K562 (cell line): ENCODE results near the gene IL13. TPM values are rescaled to one million over a fixed set of nuclear protein-coding genes. Genes with fewer than 3 reads are reported as not detected.

ENCODE experiments used
- ATAC-seq: fragments of 200-7000 bp; cut with Tn5 transposase; 3 replicates; pipeline ENCODE4 v1.9.1; 2020; ENCODE audit warnings: moderate library complexity
- BruUV-seq: library from RNA; stranded (reverse); fragments of 400-500 nt; replicated peaks from 2 replicates; lab custom pipeline; 2021; lab: Mats Ljungman, UMichigan
- CTCF ChIA-PET: fragments of 300-600 bp; formaldehyde crosslinking; extraction: SDS; loops from one replicate; lab custom pipeline; 2021; ENCODE audit warnings: low intra/inter-chr PET ratio; lab: Yijun Ruan, JAX
- POLR2A ChIA-PET: fragments of 300-600, 350-650 bp; sonication (Branson Sonifier 250); formaldehyde crosslinking; extraction: SDS; loops from one replicate; lab custom pipeline; 2021; ENCODE audit warnings: antibody characterized with exemption, inconsistent platforms; lab: Yijun Ruan, JAX
- DNase-seq, 4 experiments: peaks; one replicate each; pipeline versions ENCODE4 v3.0.0 to v3.0.0-alpha.2; 2011 to 2018; ENCODE audit warnings: low spot score in 3 of 4, mixed read lengths in 3 of 4; ENCODE audit errors: extremely low read depth in 1 of 4
- FAIRE-seq: peaks from 2 replicates; lab custom pipeline; 2011; peaks lifted over from hg19 to GRCh38; lab: Jason Lieb, UNC
- H2AFZ ChIP-seq: 2 replicates; pipeline ENCODE4 v1.6.0; 2011; ENCODE audit warnings: low read depth, low read length, control low read depth, inconsistent platforms
- H3K27ac ChIP-seq: fragments of 200-600 bp; 3 replicates; pipeline ENCODE4 v1.8.0; 2011; ENCODE audit warnings: low read depth, mild to moderate bottlenecking, control low read depth, inconsistent platforms, low read length, moderate library complexity, mixed read lengths; ENCODE audit errors: extremely low read depth
- H3K27me3 ChIP-seq, 2 experiments: fragments of 300-600 bp in 1 of 2; 2 replicates in 1 of 2; 3 replicates in 1 of 2; pipeline versions ENCODE4 v1.6.0 to v1.8.0; 2011; ENCODE audit warnings: inconsistent platforms in 2 of 2, low read length in 2 of 2, mild to moderate bottlenecking in 1 of 2, mixed read lengths in 1 of 2, moderate library complexity in 1 of 2; ENCODE audit not compliant: control insufficient read depth in 2 of 2, insufficient read depth in 2 of 2
- H3K36me3 ChIP-seq: fragments of 300-600 bp; 3 replicates; pipeline ENCODE4 v1.8.0; 2011; ENCODE audit warnings: mild to moderate bottlenecking, low read length, inconsistent platforms; ENCODE audit not compliant: control insufficient read depth, insufficient read depth
- H3K4me1 ChIP-seq, 2 experiments: fragments of 200-600 bp in 1 of 2; replicated peaks in 1 of 2; 2 replicates in 1 of 2; 3 replicates in 1 of 2; pipeline versions ENCODE4 v1.5.1 to v1.8.0; 2011; ENCODE audit warnings: inconsistent platforms in 2 of 2, low read length in 2 of 2, mild to moderate bottlenecking in 1 of 2, mixed read lengths in 1 of 2, moderate library complexity in 1 of 2; ENCODE audit not compliant: control insufficient read depth in 2 of 2, insufficient read depth in 2 of 2
- H3K4me2 ChIP-seq: 2 replicates; pipeline ENCODE4 v1.6.1; 2011; ENCODE audit warnings: low read length, control low read depth, inconsistent platforms, mixed read lengths; ENCODE audit not compliant: insufficient read depth
- H3K4me3 ChIP-seq: fragments of 200-600 bp; sonication (generic), shearing (Covaris generic); 2 replicates; pipeline ENCODE4 v1.5.1; 2016; ENCODE audit warnings: control low read depth, inconsistent platforms
- H3K79me2 ChIP-seq: fragments of 200-600 bp; 3 replicates; pipeline ENCODE4 v1.8.0; 2011; ENCODE audit warnings: low read length, inconsistent platforms; ENCODE audit not compliant: control insufficient read depth, insufficient read depth
- H3K9ac ChIP-seq, 2 experiments: 2 replicates each; pipeline versions ENCODE4 v1.6.0 to v1.6.1; 2011; ENCODE audit warnings: low read depth in 2 of 2, low read length in 2 of 2, control low read depth in 1 of 2, inconsistent platforms in 1 of 2, mild to moderate bottlenecking in 1 of 2, mixed read lengths in 1 of 2; ENCODE audit not compliant: insufficient read depth in 1 of 2
- H3K9me1 ChIP-seq: one replicate; pipeline ENCODE4 v1.6.0; 2011; ENCODE audit warnings: inconsistent platforms, mild to moderate bottlenecking, low read length, moderate library complexity; ENCODE audit not compliant: control insufficient read depth, insufficient read depth
- H3K9me3 ChIP-seq: replicated peaks from 2 replicates; pipeline ENCODE4 v1.5.1; 2011; ENCODE audit warnings: low read depth, low read length, inconsistent platforms; ENCODE audit not compliant: control insufficient read depth, insufficient read depth
- H4K20me1 ChIP-seq: replicated peaks from 2 replicates; pipeline ENCODE4 v1.6.1; 2011; ENCODE audit warnings: low read length, inconsistent platforms, mixed read lengths; ENCODE audit not compliant: control insufficient read depth, insufficient read depth
- BMI1 ChIP-seq: fragments of 150-350 bp; IDR thresholded peaks from 2 replicates; pipeline ENCODE4 v1.6.1; 2014; ENCODE audit warnings: low read length
- CCNT2 ChIP-seq: IDR thresholded peaks from 2 replicates; pipeline ENCODE4 v1.6.1; 2011; ENCODE audit warnings: borderline replicate concordance, low read depth, mild to moderate bottlenecking, moderate library complexity, mixed read lengths, low read length; ENCODE audit not compliant: insufficient read length; ENCODE audit errors: extremely low read depth
- CUX1 ChIP-seq: fragments of 200-800 bp; sonication (Bioruptor generic); IDR thresholded peaks from 2 replicates; pipeline ENCODE4 v1.6.1; 2016; ENCODE audit warnings: missing genetic modification characterization, missing compliant biosample characterization
- E2F6 ChIP-seq, 2 experiments: IDR thresholded peaks; 2 replicates each; pipeline ENCODE4 v1.6.1; 2011; ENCODE audit warnings: borderline replicate concordance in 1 of 2, control low read depth in 1 of 2, low read depth in 1 of 2, low read length in 1 of 2, mild to moderate bottlenecking in 1 of 2, mixed read lengths in 1 of 2, moderate library complexity in 1 of 2; ENCODE audit not compliant: insufficient read depth in 1 of 2, insufficient read length in 1 of 2, poor library complexity in 1 of 2, severe bottlenecking in 1 of 2; ENCODE audit errors: extremely low read depth in 1 of 2
- GTF2E2 ChIP-seq: fragments of 200-800 bp; sonication (Bioruptor generic); IDR thresholded peaks from 2 replicates; pipeline ENCODE4 v1.6.1; 2016; ENCODE audit warnings: missing genetic modification characterization, missing compliant biosample characterization
- KDM4B ChIP-seq, 2 experiments: fragments of 450-650 bp in 1 of 2; sonication (generic) in 1 of 2; IDR thresholded peaks; 2 replicates each; pipeline ENCODE4 v1.6.1; 2016 to 2017; ENCODE audit warnings: borderline replicate concordance in 2 of 2, antibody characterized with exemption in 1 of 2, low read depth in 1 of 2, mild to moderate bottlenecking in 1 of 2
- NELFE ChIP-seq: IDR thresholded peaks from 2 replicates; pipeline ENCODE4 v1.6.1; 2011; ENCODE audit warnings: mild to moderate bottlenecking; ENCODE audit not compliant: insufficient read depth, insufficient read length
- WGBS: fragments of 100-300 bp; shearing (Covaris generic); methylation state at CpG from one replicate; pipeline ENCODE4 v1.1.6; 2016; ENCODE audit warnings: low coverage, mixed read lengths; ENCODE audit not compliant: insufficient coverage; ENCODE audit errors: missing lambda C conversion rate; 5-methylcytosine and 5-hydroxymethylcytosine counted together
- in situ Hi-C: fragments of 300-500 bp; cut with MboI; formaldehyde crosslinking; loops from 4 replicates; pipeline ENCODE4 v1.15.0; 2018; ENCODE audit warnings: inconsistent platforms, mixed read lengths
- intact Hi-C: fragments of 100-400 bp; cut with micrococcal nuclease; formaldehyde crosslinking; loops from 2 replicates; pipeline ENCODE4 v1.14.2; 2022
- polyA plus RNA-seq, 8 experiments: library from polyadenylated mRNA; depleted of rRNA in 4 of 8; stranded (reverse) in 5 of 8; unstranded in 3 of 8; fragments of >200 nt; fragmentation: Nextera tagmentation in 2 of 8; fragmentation: Illumina TruSeq in 1 of 8; extraction: Ambion mirVana in 2 of 8; extraction: Trizol in 1 of 8; gene quantifications; 2 replicates each; pipeline versions ENCODE4 v1.2.1 to v1.2.3, GENCODE V29; 2011 to 2014; ENCODE audit warnings: inconsistent platforms in 1 of 8, missing spikeins in 1 of 8
- total RNA-seq, 7 experiments: library from RNA; depleted of rRNA in 6 of 7; stranded (reverse); fragments of >200 nt in 6 of 7; fragmentation: Illumina TruSeq in 2 of 7; extraction: Trizol in 2 of 7; gene quantifications; 2 replicates each; pipeline versions ENCODE4 v1.2.1 to v1.2.3, GENCODE V29; 2011 to 2021; ENCODE audit warnings: low replicate concordance in 1 of 7

IL13 gene
- total and polyA plus RNA-seq, 9 of the 15 experiments (the other 6 are each of a cell fraction or from before 2014, with no cell fraction given) = not detected

GRCh38 chr5:132627470-132627869 lies 30.5 kb upstream of the IL13 start (continued):
- TF ChIP-seq CUX1 (no peak), GTF2E2 (tag) (no peak)
- TF ChIP-seq, all 486 proteins: peak for 0

GRCh38 chr5:132628814-132629213 lies 29.2 kb upstream of the IL13 start:
- ChIA-PET CTCF (no interaction called here), POLR2A (interaction anchor here (1.0 to 2.1 kb wide), 2 partner anchors 12 to 168 kb away, joined by 3 to 8 read pairs; no protein-coding TSS in a partner anchor)
- WGBS = 96% methylated on average over 2 of the region's 2 CpGs
- no peaks in the 10 kb centered on the region for H3K9me3 ChIP-seq
- TF ChIP-seq BMI1 (no peak), CCNT2 (no peak), E2F6 (IDR thresholded peaks at IDR 0.05; ENCODE audit: borderline replicate concordance in 1 of 2, extremely low read depth in 1 of 2, insufficient read depth in 1 of 2, insufficient read length in 1 of 2, low read depth in 1 of 2, low read length in 1 of 2, poor library complexity in 1 of 2, severe bottlenecking in 1 of 2) (no peak), KDM4B (IDR thresholded peaks at IDR 0.05; ENCODE audit: borderline replicate concordance in 2 of 2, low read depth in 1 of 2) (no peak), NELFE (no peak)
- in situ Hi-C loops = no loop called here
- DNase-seq (no peak), ATAC-seq (no peak), FAIRE-seq (no peak)
- no peak overlapping the region for H3K4me3 ChIP-seq
- no peaks in the 10 kb centered on the region for H3K27me3 ChIP-seq
- no peaks in the 10 kb centered on the region for H3K79me2 ChIP-seq
- peaks cover 58% of the 10 kb centered on the region for H3K36me3 ChIP-seq
- intact Hi-C loops = no loop called here
- no peak overlapping the region for H3K4me2 ChIP-seq
- no peak overlapping the region for H3K9ac ChIP-seq
- H4K20me1 ChIP-seq = no peaks in the 10 kb centered on the region
- BruUV-seq = no TSS peak
- H3K9me1 ChIP-seq = no peaks in the 10 kb centered on the region
- H3K4me1 ChIP-seq = no peaks in the 10 kb centered on the region
- no peak overlapping the region for H2AFZ ChIP-seq
- H3K27ac ChIP-seq = no peak overlapping the region
